ENCODE results near the gene SYMPK. TPM values are rescaled to one million over a fixed set of nuclear protein-coding genes. Genes with fewer than 3 reads are reported as not detected.
"Not testable (repeated sequence)": the region's sequence is repeated elsewhere in the genome, so short reads cannot be mapped to it uniquely, and the experiment has no call there.

SYMPK gene
- total RNA-seq, 8 experiments from 2014 or later: 22.2 to 87.8 (median 39.2) TPM

DNA sequence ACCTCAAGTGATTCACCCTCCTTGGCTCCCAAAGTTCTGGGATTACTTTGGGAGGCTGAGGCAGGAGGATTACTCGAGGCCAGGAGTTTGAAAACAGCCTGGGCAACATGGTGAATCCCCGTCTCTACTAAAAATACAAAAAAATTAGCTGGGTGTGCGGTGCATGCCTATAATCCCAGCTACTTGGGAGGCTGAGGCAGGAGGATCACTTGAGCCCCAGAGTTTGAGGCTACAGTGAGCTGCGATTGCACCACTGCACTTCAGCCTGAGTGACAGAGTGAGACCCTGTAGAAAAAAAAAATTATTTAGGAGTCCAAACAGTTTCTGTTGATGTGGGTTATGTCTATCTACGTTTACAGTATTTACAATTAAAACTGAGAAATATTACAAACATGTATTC, 7.9 kb upstream of the SYMPK start:
- no peak for ATAC-seq (replicated peaks in 6 of 8)
- in situ Hi-C loops (cut with MboI; ENCODE audit: low pct_unique_long_range_greater_than_20kb in 2 of 9, low sequenced_read_pairs in 9 of 9, unreplicated experiment in 9 of 9): no loop called here
- WGBS, 10 experiments: 20 to 100% (median 75%) methylated on average over 1 to 4 of the region's 5 CpGs
- Histone ChIP-seq H3K4me1 (replicated peaks in 1 of 2) (no peaks in the 10 kb centered on the region), H3K4me3 (no peak overlapping the region), H3K27ac (no peak overlapping the region)

DNA sequence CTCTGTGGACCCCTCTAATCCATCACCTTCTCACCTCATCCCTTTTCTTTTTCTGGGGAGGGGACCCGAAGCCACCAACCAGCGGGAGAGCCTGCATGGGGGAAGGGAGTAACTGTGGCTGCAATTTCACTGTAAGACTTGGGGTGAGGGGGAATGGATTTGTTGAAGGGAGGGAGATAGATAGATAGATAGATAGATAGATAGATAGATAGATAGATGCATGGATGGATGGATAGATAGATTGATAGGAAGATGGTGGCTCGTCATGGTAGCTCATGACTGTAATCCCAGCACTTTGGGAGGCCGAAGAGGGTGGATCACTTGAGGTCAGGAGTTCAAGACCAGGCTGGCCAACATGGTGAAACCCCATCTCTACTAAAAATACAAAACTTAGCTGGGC, 4.3 kb upstream of the SYMPK start:
- 31 to 100% (median 73%) methylated on average over 1 to 4 of the region's 4 CpGs; no CpG with 5 or more reads in 3 of the 10 experiments for WGBS, 10 experiments
- H3K27ac ChIP-seq; H3K4me3 ChIP-seq; in situ Hi-C loops (cut with MboI; ENCODE audit: low pct_unique_long_range_greater_than_20kb in 2 of 9, low sequenced_read_pairs in 9 of 9, unreplicated experiment in 9 of 9); ATAC-seq (replicated peaks in 6 of 8); H3K4me1 ChIP-seq (replicated peaks in 1 of 2): not testable (repeated sequence)

DNA sequence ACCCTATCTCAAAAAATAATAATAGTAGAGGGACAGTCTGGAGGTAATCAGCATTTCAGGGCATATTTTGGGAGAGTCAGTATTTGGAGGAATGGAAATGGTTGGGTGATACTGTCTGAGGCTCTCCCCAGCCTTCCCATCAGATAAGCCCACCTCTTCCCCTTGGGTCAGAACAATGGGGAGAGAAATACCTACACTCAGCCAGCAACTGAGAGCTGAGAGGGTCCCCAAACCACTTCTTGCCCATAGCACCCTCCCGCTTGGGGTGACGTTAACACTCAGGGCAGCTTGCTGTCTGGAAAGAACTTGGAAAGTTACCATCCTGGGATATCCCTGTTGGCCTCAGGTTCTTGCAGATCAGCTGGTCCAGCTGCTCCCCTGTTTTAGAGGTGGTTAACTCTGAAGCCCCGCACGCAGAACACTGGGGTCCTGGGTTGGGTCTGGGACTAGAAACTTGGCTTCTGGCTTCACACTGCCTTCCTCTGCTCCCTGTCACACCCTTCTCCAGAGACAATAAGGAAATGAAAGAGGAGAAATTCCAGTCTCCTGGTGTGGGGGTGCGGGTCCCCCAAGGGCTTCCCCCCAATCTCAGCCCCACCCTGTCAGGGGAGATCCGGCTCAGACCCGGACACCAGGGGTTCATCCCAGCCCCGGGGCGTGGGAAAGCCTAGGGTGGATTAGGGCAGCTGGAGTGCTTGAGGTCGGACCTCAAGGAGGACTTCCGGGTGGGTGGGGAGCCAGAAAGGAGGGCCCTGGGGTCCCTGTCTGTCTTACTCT, 3.6 kb upstream of the SYMPK start:
- Histone ChIP-seq H3K27ac (no peak overlapping the region), H3K4me1 (replicated peaks in 1 of 2) (peaks cover 0 to 2% of the 10 kb centered on the region in 2 donors), H3K4me3 (no peak overlapping the region)
- 76% methylated on average over 3 of the region's 11 CpGs; no CpG with 5 or more reads in 9 of the 10 experiments for WGBS, 10 experiments
- ATAC-seq (replicated peaks in 6 of 8): no peak
- in situ Hi-C loops (cut with MboI; ENCODE audit: low pct_unique_long_range_greater_than_20kb in 2 of 9, low sequenced_read_pairs in 9 of 9, unreplicated experiment in 9 of 9): no loop called here

DNA sequence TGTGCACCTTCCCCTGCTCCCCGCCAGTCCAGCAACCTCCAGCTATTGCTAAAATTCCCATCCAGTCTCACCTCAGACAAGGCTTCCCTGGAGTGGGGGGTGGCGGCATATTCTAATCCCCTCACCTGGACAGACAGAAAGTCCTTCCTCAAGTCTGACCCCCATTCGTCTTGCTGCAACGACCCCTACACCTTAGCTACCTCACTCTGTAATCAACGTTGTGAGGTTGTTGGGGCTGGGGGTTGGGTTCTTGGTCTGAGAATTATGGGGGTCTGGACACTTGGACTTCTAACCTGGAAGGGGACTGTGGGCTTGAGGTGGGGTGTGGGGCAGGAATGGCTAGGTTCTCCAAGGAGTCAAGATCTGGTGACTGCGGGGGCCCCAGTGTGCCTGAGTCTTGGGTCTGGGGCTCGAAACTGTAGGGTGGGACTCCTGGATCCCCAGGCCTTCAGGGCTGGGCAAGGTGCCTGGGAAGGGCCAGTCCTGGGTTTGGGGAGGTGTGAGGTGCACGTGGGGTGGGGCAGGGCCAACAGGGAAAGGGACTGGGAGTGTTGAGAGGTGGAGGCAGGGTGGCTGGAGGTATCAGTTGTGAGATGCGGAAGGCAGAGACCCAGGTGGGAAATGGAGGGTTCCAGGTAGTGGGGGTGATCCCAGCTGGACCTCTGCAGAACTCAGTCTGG, 2.5 kb upstream of the SYMPK start:
- Histone ChIP-seq H3K4me1 (replicated peaks in 1 of 2) (peaks cover 0 to 6% of the 10 kb centered on the region in 2 donors), H3K27ac (no peak overlapping the region), H3K4me3 (no peak overlapping the region)
- ATAC-seq (replicated peaks in 6 of 8): no peak
- 45 to 100% (median 82%) methylated on average over 1 to 5 of the region's 9 CpGs; no CpG with 5 or more reads in 7 of the 10 experiments for WGBS, 10 experiments
- in situ Hi-C loops (cut with MboI; ENCODE audit: low pct_unique_long_range_greater_than_20kb in 2 of 9, low sequenced_read_pairs in 9 of 9, unreplicated experiment in 9 of 9): no loop called here

DNA sequence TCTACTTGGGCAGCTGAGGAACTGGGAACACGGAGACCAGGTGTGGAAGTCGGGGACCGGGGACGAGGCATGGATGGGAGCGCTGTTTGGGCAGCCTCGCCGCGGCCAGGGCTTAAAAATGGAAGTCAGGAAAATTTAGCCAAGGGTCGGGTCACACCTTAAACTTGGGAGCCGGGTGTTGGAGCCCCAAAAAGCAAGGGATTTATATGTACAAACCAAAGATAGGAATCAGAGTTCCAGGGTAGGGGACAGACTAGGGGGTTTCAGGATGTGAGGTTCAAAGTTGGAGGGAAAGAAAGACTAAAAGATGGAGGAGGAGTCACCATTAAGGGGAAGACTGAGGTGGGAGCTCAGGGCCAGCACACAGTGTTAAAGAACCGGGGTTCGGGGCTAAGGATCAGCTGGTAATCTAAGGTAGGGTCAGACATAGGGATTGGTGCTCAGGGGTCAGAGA, 1.7 kb upstream of the SYMPK start:
- 15 to 37% (median 26%) methylated on average over 3 to 8 of the region's 12 CpGs; no CpG with 5 or more reads in 3 of the 10 experiments for WGBS, 10 experiments
- in situ Hi-C loops (cut with MboI; ENCODE audit: low pct_unique_long_range_greater_than_20kb in 2 of 9, low sequenced_read_pairs in 9 of 9, unreplicated experiment in 9 of 9): no loop called here
- peaks cover 0 to 6% of the 10 kb centered on the region in 2 donors for H3K4me1 ChIP-seq (replicated peaks in 1 of 2)

DNA sequence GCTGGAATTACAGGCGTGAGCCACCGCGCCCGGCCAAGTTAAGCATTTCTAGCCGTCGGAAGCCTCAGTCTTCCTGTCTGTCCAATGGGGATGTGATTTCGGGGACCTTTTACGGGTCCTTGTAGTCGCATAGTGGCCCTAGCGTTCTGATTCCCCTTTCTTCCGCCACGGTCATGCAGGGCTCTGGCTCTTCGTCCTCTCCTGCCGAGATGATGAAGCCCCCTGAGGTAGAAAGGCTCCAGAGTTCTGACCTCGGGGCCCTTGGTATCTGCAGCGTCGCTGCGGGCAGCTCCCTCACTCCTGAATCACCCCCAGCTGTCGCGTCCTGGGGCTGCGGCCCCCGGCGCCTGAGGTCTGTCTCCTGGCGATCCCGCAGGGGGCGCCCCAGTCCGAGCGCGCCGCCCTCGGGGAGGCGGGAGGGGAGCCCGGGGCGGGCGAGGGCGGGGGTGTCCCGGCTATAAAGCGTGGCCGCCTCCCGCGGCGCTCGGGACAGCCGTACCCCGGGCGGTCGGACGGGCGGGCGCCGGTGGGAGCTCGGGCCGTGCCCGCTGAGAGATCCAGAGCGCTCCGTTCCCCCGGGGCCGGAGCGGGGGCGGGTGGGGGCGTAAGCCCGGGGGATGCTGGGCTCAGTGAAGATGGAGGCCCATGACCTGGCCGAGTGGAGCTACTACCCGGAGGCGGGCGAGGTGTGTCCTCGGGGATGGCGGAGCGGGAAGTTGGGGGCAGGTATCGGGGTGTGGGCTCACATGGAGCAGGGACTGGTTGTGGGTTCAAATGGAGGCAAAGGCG, 1.1 kb upstream of the SYMPK start, which contains the start of gene FOXA3:
FOXA3 (plus strand) TSS at position 487 of the 789 bp plus-strand sequence; CDS start at position 618, 131 bp downstream.
- peak in 3 of 8 experiments; percentile 2 to 23 (median 19) for ATAC-seq (replicated peaks in 6 of 8)
- WGBS, 10 experiments: 2 to 24% (median 6%) methylated on average over 5 to 18 of the region's 71 CpGs; no CpG with 5 or more reads in 3 of the 10 experiments
- in situ Hi-C loops (cut with MboI; ENCODE audit: low pct_unique_long_range_greater_than_20kb in 2 of 9, low sequenced_read_pairs in 9 of 9, unreplicated experiment in 9 of 9): no loop called here
- peak within 1 kb of the TSS; percentile 14 to 87 (median 32) for H3K4me3 ChIP-seq
- peaks cover 0 to 6% of the 10 kb centered on the region in 2 donors for H3K4me1 ChIP-seq (replicated peaks in 1 of 2)
- H3K27ac ChIP-seq: no peak within 1 kb of the TSS

More for the DNA sequence above, 1.7 kb upstream of the SYMPK start:
- Histone ChIP-seq H3K27ac (no peak overlapping the region), H3K4me3 (peak overlapping the region in 2 of 5 donors; percentile 32 to 72)
- no peak for ATAC-seq (replicated peaks in 6 of 8)

DNA sequence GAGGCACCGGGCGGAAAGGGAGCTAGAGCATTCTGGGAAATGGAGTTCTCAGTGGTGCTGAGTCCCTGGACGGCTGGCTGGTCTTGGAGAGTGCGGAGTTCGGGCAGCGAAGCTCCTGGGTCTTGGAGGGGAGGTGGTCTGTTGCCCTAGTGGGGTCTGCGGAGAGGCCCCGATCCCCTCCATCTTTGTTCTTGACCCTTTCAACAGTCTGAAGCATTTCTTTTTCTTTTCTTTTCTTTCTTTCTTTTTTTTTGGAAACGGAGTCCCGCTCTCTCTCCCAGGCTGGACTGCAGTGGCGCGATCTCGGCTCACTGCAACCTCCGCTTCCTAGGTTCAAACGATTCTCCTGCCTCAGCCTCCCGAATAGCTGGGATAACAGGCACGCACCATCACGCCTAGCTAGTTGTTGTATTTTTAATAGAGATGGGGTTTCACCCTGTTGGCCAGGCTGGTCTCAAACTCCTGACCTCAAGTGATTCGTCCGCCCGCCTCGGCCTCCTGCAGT, 440 bp upstream of the SYMPK start:
- in situ Hi-C loops (cut with MboI; ENCODE audit: low pct_unique_long_range_greater_than_20kb in 2 of 9, low sequenced_read_pairs in 9 of 9, unreplicated experiment in 9 of 9): no loop called here
- WGBS, 10 experiments: 0 to 10% (median 4%) methylated on average over 1 to 14 of the region's 22 CpGs; no CpG with 5 or more reads in 2 of the 10 experiments
- H3K4me1 ChIP-seq (replicated peaks in 1 of 2): peaks cover 0 to 6% of the 10 kb centered on the region in 2 donors
- peak in 1 of 8 experiments; percentile 2 for ATAC-seq (replicated peaks in 6 of 8)
- no peak overlapping the region for H3K27ac ChIP-seq
- peak overlapping the region; percentile 12 to 87 (median 25) for H3K4me3 ChIP-seq

DNA sequence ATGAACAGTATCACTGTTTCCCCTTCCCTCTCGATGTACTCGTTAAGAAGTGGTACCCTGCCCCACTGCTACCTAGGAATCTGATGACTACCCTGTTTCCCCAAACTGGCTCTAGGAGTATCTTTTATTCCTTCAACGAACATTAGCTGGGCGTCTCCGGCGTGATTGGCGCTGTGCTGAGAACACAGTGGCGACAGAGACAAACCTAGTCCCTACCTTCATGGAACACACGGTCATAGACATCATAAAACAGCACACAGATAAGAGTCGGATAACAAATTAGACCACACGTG, 730 bp downstream of the SYMPK start:
- Histone ChIP-seq H3K4me3 (peak overlapping the region; percentile 58 to 96 (median 75)), H3K27ac (peak overlapping the region; percentile 93 to 97), H3K4me1 (replicated peaks in 1 of 2) (peaks cover 0 to 6% of the 10 kb centered on the region in 2 donors)
- in situ Hi-C loops (cut with MboI; ENCODE audit: low pct_unique_long_range_greater_than_20kb in 2 of 9, low sequenced_read_pairs in 9 of 9, unreplicated experiment in 9 of 9): no loop called here
- ATAC-seq (replicated peaks in 6 of 8): peak in 1 of 8 experiments; percentile 1
- WGBS, 10 experiments: 0 to 1% (median 0%) methylated on average over 4 to 11 of the region's 11 CpGs; no CpG with 5 or more reads in 1 of the 10 experiments

DNA sequence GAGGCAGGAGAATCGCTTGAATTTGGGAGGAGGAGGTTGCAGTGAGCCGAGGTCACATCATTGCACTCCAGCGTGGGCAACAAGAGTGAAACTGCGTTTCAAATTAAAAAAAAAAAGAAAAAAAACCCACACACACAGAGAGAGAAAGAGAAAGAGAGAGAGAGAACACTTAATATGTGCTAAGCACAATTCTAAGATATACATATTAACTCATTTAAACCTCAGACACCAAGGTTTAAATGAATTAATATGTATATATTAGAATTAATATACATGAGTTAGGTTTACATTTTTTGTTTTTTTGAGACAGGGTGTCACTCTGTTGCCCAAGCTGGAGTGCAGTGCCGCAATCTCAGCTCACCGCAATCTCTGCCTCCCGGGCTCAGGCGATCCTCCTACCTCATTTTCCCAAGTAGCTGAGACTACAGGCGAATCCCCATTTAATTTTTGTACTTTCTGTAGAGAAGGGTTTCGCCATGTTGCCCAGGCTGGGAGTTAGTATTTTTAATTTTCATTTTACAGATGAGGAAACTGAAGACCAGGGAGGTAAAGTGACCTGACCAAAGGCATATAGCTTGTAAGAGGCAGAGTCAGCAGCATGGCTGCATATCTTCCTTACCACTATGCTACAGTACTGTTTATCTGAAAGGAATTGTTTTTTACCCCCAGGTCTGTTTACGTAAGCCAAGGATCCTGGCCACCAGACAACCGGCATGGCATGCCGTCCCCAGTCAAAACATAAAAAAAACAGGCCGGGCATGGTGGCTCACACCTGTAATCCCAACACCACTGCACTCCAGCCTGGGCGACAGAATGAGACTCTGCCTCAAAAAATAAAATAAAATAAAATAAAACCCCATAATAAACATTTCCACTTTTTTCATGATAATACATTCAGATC, 2.3 kb downstream of the SYMPK start:
- in situ Hi-C loops (cut with MboI; ENCODE audit: low pct_unique_long_range_greater_than_20kb in 2 of 9, low sequenced_read_pairs in 9 of 9, unreplicated experiment in 9 of 9): no loop called here
- H3K4me3 ChIP-seq: no peak overlapping the region
- no peak for ATAC-seq (replicated peaks in 6 of 8)
- 63 to 98% (median 97%) methylated on average over 7 to 10 of the region's 15 CpGs for WGBS, 10 experiments
- no peak overlapping the region for H3K27ac ChIP-seq
- H3K4me1 ChIP-seq (replicated peaks in 1 of 2): peaks cover 0 to 6% of the 10 kb centered on the region in 2 donors

DNA sequence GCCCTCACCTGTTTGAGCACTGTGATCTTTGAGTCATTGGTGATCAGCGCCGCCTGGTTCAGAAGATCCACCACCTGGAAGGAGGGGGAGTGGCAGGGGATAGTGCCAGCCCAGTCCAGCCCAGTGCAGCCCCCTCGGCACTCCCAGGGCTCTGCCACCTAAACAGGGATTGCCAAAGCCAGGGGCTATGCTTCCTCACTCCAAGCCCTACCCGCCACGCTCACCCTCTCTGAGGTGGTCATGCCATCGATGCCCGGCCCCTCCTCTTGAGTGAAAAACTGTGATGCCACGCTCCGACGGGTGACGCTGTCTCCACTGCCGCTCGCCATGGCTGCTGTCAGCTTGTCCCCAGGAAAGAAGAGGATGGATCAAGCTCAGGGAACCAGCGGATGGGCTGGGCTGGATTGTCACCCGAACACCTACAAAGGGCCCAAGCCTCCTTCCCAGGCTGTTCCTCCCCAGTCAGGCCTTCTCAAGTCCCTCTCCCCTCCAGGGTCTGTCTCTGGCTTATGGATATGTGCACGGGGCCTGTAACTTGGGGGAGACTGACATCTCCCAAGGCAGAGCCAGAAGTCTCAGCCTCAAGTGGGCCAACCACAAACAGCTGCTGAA, 8.7 kb downstream of the SYMPK start:
- in situ Hi-C loops (cut with MboI; ENCODE audit: low pct_unique_long_range_greater_than_20kb in 2 of 9, low sequenced_read_pairs in 9 of 9, unreplicated experiment in 9 of 9): no loop called here
- Histone ChIP-seq H3K4me3 (no peak overlapping the region), H3K27ac (no peak overlapping the region), H3K4me1 (replicated peaks in 1 of 2) (no peaks in the 10 kb centered on the region)
- 80 to 100% (median 100%) methylated on average over 1 to 9 of the region's 16 CpGs; no CpG with 5 or more reads in 3 of the 10 experiments for WGBS, 10 experiments
- ATAC-seq (replicated peaks in 6 of 8): peak in 1 of 8 experiments; percentile 18

DNA sequence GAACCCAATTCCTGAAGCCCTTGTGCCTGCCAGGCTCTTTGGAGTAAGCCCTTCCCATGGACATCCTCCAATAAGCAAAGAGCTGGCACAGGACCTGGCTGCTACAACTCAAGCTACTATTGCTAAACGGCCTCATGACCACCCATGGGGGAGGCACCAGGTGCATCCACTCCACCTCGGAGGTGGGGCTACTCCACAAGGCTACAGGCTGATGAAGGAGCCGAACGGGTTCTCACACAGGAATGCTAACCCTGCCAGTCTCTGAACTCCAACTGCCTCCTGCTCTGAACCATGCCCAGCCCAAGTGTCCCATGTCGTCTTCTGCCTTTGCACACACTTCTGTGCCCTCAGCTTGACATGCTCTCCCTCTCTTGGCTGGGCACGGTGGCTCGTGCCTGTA, 10.0 kb downstream of the SYMPK start:
- in situ Hi-C loops (cut with MboI; ENCODE audit: low pct_unique_long_range_greater_than_20kb in 2 of 9, low sequenced_read_pairs in 9 of 9, unreplicated experiment in 9 of 9): no loop called here
- no peak for ATAC-seq (replicated peaks in 6 of 8)
- Histone ChIP-seq H3K27ac (no peak overlapping the region), H3K4me1 (replicated peaks in 1 of 2) (peaks cover 0 to 4% of the 10 kb centered on the region in 2 donors), H3K4me3 (no peak overlapping the region)
- WGBS, 10 experiments: 53 to 100% (median 95%) methylated on average over 2 to 5 of the region's 7 CpGs; no CpG with 5 or more reads in 5 of the 10 experiments
